Measurements from ENCODE around the gene GNAI2.
"Not testable (repeated sequence)": the region's sequence is repeated elsewhere in the genome, so short reads cannot be mapped to it uniquely, and the experiment has no call there.

GNAI2 gene

GRCh38 chr3:50205413-50206276 is 30.4 kb upstream of the GNAI2 start:
- no peak for TF ChIP-seq ZFX (IDR thresholded peaks at IDR 0.05; ENCODE audit: borderline replicate concordance)
- 0 out of 2 replicates have a peak, but pooled peaks have one; percentile 2 for TF ChIP-seq CTCF (IDR thresholded peaks at IDR 0.05)
- H3K27ac ChIP-seq = no peak overlapping the region

GRCh38 chr3:50207359-50208042 is 28.5 kb upstream of the GNAI2 start:
- no peak for TF ChIP-seq ZFX (IDR thresholded peaks at IDR 0.05; ENCODE audit: borderline replicate concordance)
- no peak for TF ChIP-seq CTCF (IDR thresholded peaks at IDR 0.05)
- no peak overlapping the region for H3K27ac ChIP-seq

GRCh38 chr3:50208677-50209344 is 27.2 kb upstream of the GNAI2 start:
- TF ChIP-seq ZFX (IDR thresholded peaks at IDR 0.05; ENCODE audit: borderline replicate concordance) = no peak
- H3K27ac ChIP-seq = no peak overlapping the region

GRCh38 chr3:50210176-50210509 is 25.9 kb upstream of the GNAI2 start:
- H3K27ac ChIP-seq = no peak overlapping the region
- no peak for TF ChIP-seq CTCF (IDR thresholded peaks at IDR 0.05)
- no peak for TF ChIP-seq ZFX (IDR thresholded peaks at IDR 0.05; ENCODE audit: borderline replicate concordance)

- no peak overlapping the region for H3K27ac ChIP-seq
- TF ChIP-seq CTCF (IDR thresholded peaks at IDR 0.05) (no peak), ZFX (IDR thresholded peaks at IDR 0.05; ENCODE audit: borderline replicate concordance) (no peak)
These were observed 25.3 kb upstream of the GNAI2 start for GRCh38 chr3:50210510-50211367.

- H3K27ac ChIP-seq = not testable (repeated sequence)
These were observed 24.7 kb upstream of the GNAI2 start for GRCh38 chr3:50211368-50211717.

GRCh38 chr3:50211930-50212329 is 24.1 kb upstream of the GNAI2 start:
- no peak overlapping the region for H3K27ac ChIP-seq
- TF ChIP-seq CTCF (IDR thresholded peaks at IDR 0.05) = no peak
- TF ChIP-seq ZFX (IDR thresholded peaks at IDR 0.05; ENCODE audit: borderline replicate concordance) = no peak
